Measurements from ENCODE around the gene TGFB1I1. TPM values are rescaled to one million over a fixed set of nuclear protein-coding genes. Genes with fewer than 3 reads are reported as not detected.

TGFB1I1 gene
- 41.8 TPM for polyA plus RNA-seq (2012; ENCODE audit: insufficient read depth, insufficient read length, low read depth)

DNA sequence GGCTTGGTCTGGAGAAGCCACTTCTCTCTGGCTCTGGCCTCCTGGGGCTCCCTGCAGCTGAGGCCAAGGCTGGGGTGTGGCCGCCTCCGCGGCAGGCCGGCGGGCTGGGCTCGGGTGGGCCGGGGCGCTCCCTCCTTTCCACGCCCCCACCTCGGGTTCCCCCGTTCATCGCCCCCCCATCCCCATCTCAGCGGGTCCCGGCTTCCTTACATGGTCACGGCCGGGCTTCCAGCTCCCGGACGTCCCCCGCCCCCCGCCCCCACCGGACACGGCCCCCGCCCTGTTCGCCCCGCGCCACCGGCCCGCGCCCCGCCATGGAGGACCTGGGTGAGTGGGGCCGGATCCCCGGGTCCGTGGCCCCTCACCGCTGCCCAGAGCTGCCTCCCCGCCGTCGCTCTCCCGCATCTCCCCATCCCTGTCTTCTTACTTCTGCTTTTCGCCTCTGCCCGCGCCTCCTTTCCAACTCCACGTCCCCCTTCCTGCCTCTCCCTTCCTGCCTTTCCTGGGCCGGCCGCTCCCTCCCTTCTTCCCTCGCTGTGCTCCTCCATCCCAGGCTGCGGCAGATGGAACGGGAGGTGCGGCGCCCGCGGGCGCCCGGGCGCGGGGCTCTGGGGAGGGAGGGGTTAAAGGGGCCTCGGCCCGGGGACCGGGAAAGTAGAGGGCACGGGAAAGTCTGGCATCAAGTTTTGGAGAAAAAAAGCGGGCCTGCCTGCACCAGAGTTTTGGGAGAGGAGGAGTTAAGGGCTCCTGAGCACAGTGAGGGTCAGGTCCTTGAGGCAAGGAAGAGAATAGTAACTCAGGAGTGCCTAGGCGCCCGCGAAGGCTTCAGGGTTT lies at the start of gene TGFB1I1:
TSS of gene TGFB1I1 (plus strand) at position 278 of the 834 bp plus-strand sequence. CDS start at position 315, 37 bp downstream.
- no peaks in the 10 kb centered on the region; the same call in 1 of the 2 replicates for H3K36me3 ChIP-seq
- peak; percentile 72 for DNase-seq
- H3K9me3 ChIP-seq: no peaks in the 10 kb centered on the region
- no peaks in the 10 kb centered on the region for H3K27me3 ChIP-seq
- TF ChIP-seq, protein P1, sequence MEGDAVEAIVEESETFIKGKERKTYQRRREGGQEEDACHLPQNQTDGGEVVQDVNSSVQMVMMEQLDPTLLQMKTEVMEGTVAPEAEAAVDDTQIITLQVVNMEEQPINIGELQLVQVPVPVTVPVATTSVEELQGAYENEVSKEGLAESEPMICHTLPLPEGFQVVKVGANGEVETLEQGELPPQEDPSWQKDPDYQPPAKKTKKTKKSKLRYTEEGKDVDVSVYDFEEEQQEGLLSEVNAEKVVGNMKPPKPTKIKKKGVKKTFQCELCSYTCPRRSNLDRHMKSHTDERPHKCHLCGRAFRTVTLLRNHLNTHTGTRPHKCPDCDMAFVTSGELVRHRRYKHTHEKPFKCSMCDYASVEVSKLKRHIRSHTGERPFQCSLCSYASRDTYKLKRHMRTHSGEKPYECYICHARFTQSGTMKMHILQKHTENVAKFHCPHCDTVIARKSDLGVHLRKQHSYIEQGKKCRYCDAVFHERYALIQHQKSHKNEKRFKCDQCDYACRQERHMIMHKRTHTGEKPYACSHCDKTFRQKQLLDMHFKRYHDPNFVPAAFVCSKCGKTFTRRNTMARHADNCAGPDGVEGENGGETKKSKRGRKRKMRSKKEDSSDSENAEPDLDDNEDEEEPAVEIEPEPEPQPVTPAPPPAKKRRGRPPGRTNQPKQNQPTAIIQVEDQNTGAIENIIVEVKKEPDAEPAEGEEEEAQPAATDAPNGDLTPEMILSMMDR (IDR thresholded peaks at IDR 0.05; ENCODE audit: low read depth, low read length): no peak
- peak within 1 kb of the TSS; percentile 72 for H3K4me3 ChIP-seq (ENCODE audit: low read depth, low read length)
- H3K4me1 ChIP-seq: peaks cover 4% of the 10 kb centered on the region; the same call in 1 of the 2 replicates

DNA sequence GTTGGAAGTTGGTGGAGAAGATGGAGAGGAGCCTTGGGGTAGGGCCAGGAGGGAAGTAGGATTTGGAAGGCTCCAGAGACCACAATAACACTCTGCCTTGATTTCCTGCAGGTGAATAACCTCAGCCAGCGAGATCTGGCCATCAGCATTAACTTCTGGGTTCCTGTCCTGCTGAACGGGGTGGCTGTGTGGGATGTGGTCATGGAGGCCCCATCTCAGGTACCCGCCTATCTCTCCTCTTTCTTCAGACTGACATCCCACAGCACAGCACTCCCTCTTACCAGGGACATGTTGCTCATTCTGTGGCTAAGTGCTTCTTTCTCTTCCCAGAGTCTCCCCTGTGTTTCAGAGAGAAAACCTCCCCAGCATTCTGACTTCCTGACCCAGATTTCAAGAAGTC lies 48.7 kb upstream of the TGFB1I1 start:
- Histone ChIP-seq H3K36me3 (no peaks in the 10 kb centered on the region), H3K4me3 (ENCODE audit: low read depth, low read length) (no peak overlapping the region), H3K9me3 (no peaks in the 10 kb centered on the region), H3K27me3 (no peaks in the 10 kb centered on the region), H3K4me1 (no peaks in the 10 kb centered on the region)
- TF ChIP-seq, protein P1 (IDR thresholded peaks at IDR 0.05; ENCODE audit: low read depth, low read length): no peak
- DNase-seq: no peak

DNA sequence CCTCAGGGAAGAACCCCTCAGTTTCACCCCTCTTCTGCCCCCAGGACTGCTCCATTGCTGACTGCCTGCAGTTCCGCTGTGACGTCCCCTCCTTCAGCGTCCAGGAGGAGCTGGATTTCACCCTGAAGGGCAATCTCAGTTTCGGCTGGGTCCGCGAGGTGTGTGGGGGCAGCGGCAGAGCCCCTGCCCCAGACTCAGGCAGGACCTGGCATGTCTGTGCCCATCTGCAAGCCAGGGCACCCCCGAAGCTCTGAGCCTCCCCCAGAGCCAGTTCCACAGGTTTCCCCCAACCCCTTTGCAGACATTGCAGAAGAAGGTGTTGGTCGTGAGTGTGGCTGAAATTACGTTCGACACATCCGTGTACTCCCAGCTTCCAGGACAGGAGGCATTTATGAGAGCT lies 48.2 kb upstream of the TGFB1I1 start:
- Histone ChIP-seq H3K27me3 (no peaks in the 10 kb centered on the region), H3K9me3 (no peaks in the 10 kb centered on the region), H3K36me3 (no peaks in the 10 kb centered on the region), H3K4me1 (no peaks in the 10 kb centered on the region), H3K4me3 (ENCODE audit: low read depth, low read length) (no peak overlapping the region)
- TF ChIP-seq, protein P1 (IDR thresholded peaks at IDR 0.05; ENCODE audit: low read depth, low read length): no peak
- no peak for DNase-seq

DNA sequence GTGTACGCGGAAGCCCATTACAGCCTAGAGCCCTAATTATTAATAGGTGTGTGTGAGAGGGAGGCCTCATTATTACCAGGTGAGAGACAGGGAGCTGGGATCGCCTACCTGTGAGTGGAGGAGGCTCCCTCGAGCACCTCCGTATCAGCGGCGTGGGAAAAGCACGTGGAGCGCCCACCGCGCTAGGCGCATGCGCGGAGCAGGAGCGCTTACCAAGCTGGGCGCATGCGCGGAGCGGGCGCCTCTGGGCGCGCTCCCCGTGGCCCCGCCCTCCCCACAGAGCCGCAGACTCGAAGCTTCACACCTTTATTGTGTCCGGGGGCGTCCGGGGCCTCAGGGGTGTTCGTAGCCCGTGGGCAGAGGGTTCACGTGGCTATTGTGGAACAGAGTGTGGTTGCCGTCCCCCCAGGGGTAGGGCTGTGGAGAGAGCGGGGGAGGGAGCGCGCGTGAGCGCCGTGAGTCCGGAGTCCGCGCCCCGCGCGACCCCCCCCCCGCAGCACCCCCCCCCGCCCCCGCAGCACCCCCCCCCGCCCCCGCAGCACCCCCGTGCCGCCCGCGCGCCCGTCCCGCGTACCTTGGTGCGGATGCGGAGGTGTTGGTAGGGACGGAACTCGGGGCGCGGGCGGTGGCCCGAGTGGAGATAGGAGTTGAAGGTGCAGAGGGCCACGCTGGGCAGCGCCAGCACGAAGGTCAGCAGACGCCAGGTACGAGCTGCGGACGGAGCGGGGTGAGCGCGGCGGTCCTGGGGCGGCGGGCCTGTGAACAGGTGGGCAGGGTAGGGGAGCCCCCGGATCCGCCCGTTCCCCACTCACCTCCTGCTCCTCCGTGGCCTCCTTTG lies 44.3 kb upstream of the TGFB1I1 start:
- no peak overlapping the region for H3K4me3 ChIP-seq (ENCODE audit: low read depth, low read length)
- DNase-seq: no peak
- TF ChIP-seq, protein P1 (IDR thresholded peaks at IDR 0.05; ENCODE audit: low read depth, low read length): no peak
- H3K36me3 ChIP-seq: no peaks in the 10 kb centered on the region
- H3K4me1 ChIP-seq: no peaks in the 10 kb centered on the region
- H3K27me3 ChIP-seq: no peaks in the 10 kb centered on the region
- H3K9me3 ChIP-seq: no peaks in the 10 kb centered on the region

DNA sequence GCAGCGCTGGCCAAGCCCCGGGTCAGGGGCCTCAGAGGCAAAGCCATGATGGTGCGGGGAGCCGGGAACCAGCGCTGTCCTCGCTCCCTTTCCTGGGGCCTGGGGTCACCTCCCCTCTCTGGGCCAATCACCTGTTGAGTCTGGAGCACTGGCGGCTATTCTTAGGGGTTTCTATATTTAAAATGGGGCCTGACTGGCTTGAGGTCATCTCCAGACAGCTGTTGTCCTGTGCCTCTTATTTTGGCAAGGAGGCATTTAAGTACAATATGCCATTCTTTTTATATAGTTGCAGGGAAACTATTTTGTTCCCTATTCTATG lies 43.7 kb upstream of the TGFB1I1 start, which contains the start of gene COX6A2:
TSS of gene COX6A2 (minus strand) at position 82 of the 319 bp plus-strand sequence. CDS start at position 47, 35 bp downstream.
- TF ChIP-seq, protein P1 (IDR thresholded peaks at IDR 0.05; ENCODE audit: low read depth, low read length): no peak
- DNase-seq: no peak
- H3K36me3 ChIP-seq: no peaks in the 10 kb centered on the region
- H3K27me3 ChIP-seq: no peaks in the 10 kb centered on the region
- no peak within 1 kb of the TSS for H3K4me3 ChIP-seq (ENCODE audit: low read depth, low read length)
- no peaks in the 10 kb centered on the region for H3K4me1 ChIP-seq
- H3K9me3 ChIP-seq: no peaks in the 10 kb centered on the region
